ENCODE data around the gene G6PC3. TPM values are rescaled to one million over a fixed set of nuclear protein-coding genes. Genes with fewer than 3 reads are reported as not detected.

Gene G6PC3
- total and polyA plus RNA-seq, 12 donors: 51.2 to 254 (median 86.4) TPM

GRCh38 chr17:44076716-44077594 is 6.4 kb downstream of the G6PC3 start:
- intact Hi-C loops (cut with DNase I): no loop called here
- peak overlapping the region in 1 of 5 donors; percentile 29 for H3K27ac ChIP-seq
- H3K9me3 ChIP-seq (replicated peaks in 1 of 3): no peaks in the 10 kb centered on the region
- TF ChIP-seq CTCF (IDR thresholded peaks at IDR 0.05) (no peak), POLR2A (IDR thresholded peaks at IDR 0.05) (no peak)
- DNase-seq: no peak
- H3K4me3 ChIP-seq: no peak overlapping the region
- WGBS, 4 donors: 65 to 74% (median 71%) methylated on average over 4 to 6 of the region's 6 CpGs
- H3K36me3 ChIP-seq (replicated peaks in 1 of 2): peaks cover 0 to 74% of the 10 kb centered on the region in 2 donors
- no peaks in the 10 kb centered on the region for H3K27me3 ChIP-seq
- peaks cover under 1 to 1% of the 10 kb centered on the region in 2 donors for H3K4me1 ChIP-seq (replicated peaks in 1 of 2)

GRCh38 chr17:44077595-44077909 is 7.0 kb downstream of the G6PC3 start:
- intact Hi-C loops (cut with DNase I): no loop called here
- DNase-seq: peak in 1 of 7 donors; percentile 12
- H3K27ac ChIP-seq: peak overlapping the region in 1 of 5 donors; percentile 29
- no peaks in the 10 kb centered on the region for H3K27me3 ChIP-seq
- H3K36me3 ChIP-seq (replicated peaks in 1 of 2): peaks cover 0 to 80% of the 10 kb centered on the region in 2 donors
- whole genome bisulfite sequencing, 4 donors: 60 to 84% (median 72%) methylated on average over 4 of the region's 4 CpGs
- H3K9me3 ChIP-seq (replicated peaks in 1 of 3): no peaks in the 10 kb centered on the region
- H3K4me1 ChIP-seq (replicated peaks in 1 of 2): no peaks in the 10 kb centered on the region
- TF ChIP-seq POLR2A (IDR thresholded peaks at IDR 0.05) (no peak), CTCF (IDR thresholded peaks at IDR 0.05) (no peak)
- no peak overlapping the region for H3K4me3 ChIP-seq

- DNase-seq: no peak
- H3K4me3 ChIP-seq: no peak overlapping the region
- intact Hi-C loops (cut with DNase I): no loop called here
- TF ChIP-seq CTCF (IDR thresholded peaks at IDR 0.05): no peak
- TF ChIP-seq POLR2A (IDR thresholded peaks at IDR 0.05): no peak
- no peaks in the 10 kb centered on the region for H3K9me3 ChIP-seq (replicated peaks in 1 of 3)
- WGBS, 4 donors: 89 to 94% (median 93%) methylated on average over 11 to 19 of the region's 19 CpGs
- no peak overlapping the region for H3K27ac ChIP-seq
- H3K27me3 ChIP-seq: no peaks in the 10 kb centered on the region
- no peaks in the 10 kb centered on the region for H3K4me1 ChIP-seq (replicated peaks in 1 of 2)
- peaks cover 0 to 89% of the 10 kb centered on the region in 2 donors for H3K36me3 ChIP-seq (replicated peaks in 1 of 2)
Measured at GRCh38 chr17:44078412-44078811, 7.9 kb downstream of the G6PC3 start.

GRCh38 chr17:44079877-44080821 is 9.6 kb downstream of the G6PC3 start:
- intact Hi-C loops (cut with DNase I): loop anchor here in 1 of 2 donors (5.0 kb wide), 1 partner anchor 37 kb away; no protein-coding TSS in a partner anchor
- no peak overlapping the region for H3K27ac ChIP-seq
- peak in 1 of 7 donors; percentile 20 for DNase-seq
- no peaks in the 10 kb centered on the region for H3K9me3 ChIP-seq (replicated peaks in 1 of 3)
- no peak overlapping the region for H3K4me3 ChIP-seq
- H3K27me3 ChIP-seq: no peaks in the 10 kb centered on the region
- no peaks in the 10 kb centered on the region for H3K4me1 ChIP-seq (replicated peaks in 1 of 2)
- WGBS, 4 donors: 73 to 79% (median 78%) methylated on average over 13 to 18 of the region's 18 CpGs
- no peak for TF ChIP-seq POLR2A (IDR thresholded peaks at IDR 0.05)
- no peak for TF ChIP-seq CTCF (IDR thresholded peaks at IDR 0.05)
- peaks cover 0 to 97% of the 10 kb centered on the region in 2 donors for H3K36me3 ChIP-seq (replicated peaks in 1 of 2)
